DOHH2 (cell line): ENCODE results near the gene NFE2L1.

ENCODE experiments used
- H3F3A ChIP-seq: fragments of 200-600 bp; sonication (generic), shearing (Covaris generic); 2 replicates; pipeline ENCODE4 v1.6.0; 2016; ENCODE audit warnings: antibody characterized with exemption, mild to moderate bottlenecking; ENCODE audit not compliant: control insufficient read depth, insufficient read depth
- H3K27ac ChIP-seq: fragments of 200-600 bp; sonication (generic); 2 replicates; pipeline ENCODE4 v1.5.1; 2014; ENCODE audit warnings: low read depth, mild to moderate bottlenecking, low read length, moderate library complexity
- H3K27me3 ChIP-seq: fragments of 200-600 bp; sonication (generic); 2 replicates; pipeline ENCODE4 v1.6.1; 2014; ENCODE audit warnings: mild to moderate bottlenecking, low read length, mixed read lengths; ENCODE audit not compliant: control insufficient read depth
- H3K36me3 ChIP-seq: fragments of 200-600 bp; sonication (generic); 2 replicates; pipeline ENCODE4 v1.6.1; 2014; ENCODE audit warnings: mild to moderate bottlenecking, low read length, moderate library complexity, mixed read lengths; ENCODE audit not compliant: control insufficient read depth
- H3K4me1 ChIP-seq: fragments of 200-600 bp; sonication (generic); 2 replicates; pipeline ENCODE4 v1.6.1; 2014; ENCODE audit warnings: mild to moderate bottlenecking, low read length, mixed read lengths; ENCODE audit not compliant: control insufficient read depth
- H3K4me2 ChIP-seq: fragments of 200-600 bp; sonication (generic); 2 replicates; pipeline ENCODE4 v1.6.0; 2014; ENCODE audit warnings: mild to moderate bottlenecking, low read length, moderate library complexity
- H3K4me3 ChIP-seq: fragments of 200-600 bp; sonication (generic); 2 replicates; pipeline ENCODE4 v1.5.1; 2014; ENCODE audit warnings: mild to moderate bottlenecking, low read length, mixed read lengths
- H3K79me2 ChIP-seq: fragments of 200-600 bp; sonication (generic); 2 replicates; pipeline ENCODE4 v1.6.1; 2014; ENCODE audit warnings: mild to moderate bottlenecking, low read length, mixed read lengths; ENCODE audit not compliant: control insufficient read depth
- H3K9me2 ChIP-seq: fragments of 200-600 bp; sonication (generic); replicated peaks from 2 replicates; pipeline ENCODE4 v1.6.1; 2014; ENCODE audit warnings: mild to moderate bottlenecking, low read length, mixed read lengths; ENCODE audit not compliant: control insufficient read depth
- H3K9me3 ChIP-seq: fragments of 200-600 bp; sonication (generic); 2 replicates; pipeline ENCODE4 v1.6.1; 2014; ENCODE audit warnings: antibody characterized with exemption, low read length, mixed read lengths; ENCODE audit not compliant: control insufficient read depth, insufficient read depth
- H4K20me1 ChIP-seq: fragments of 200-600 bp; sonication (generic); 2 replicates; pipeline ENCODE4 v1.6.0; 2014; ENCODE audit warnings: low read depth, mild to moderate bottlenecking, antibody characterized with exemption, low read length, moderate library complexity; ENCODE audit not compliant: control insufficient read depth, insufficient read depth
- CTCF ChIP-seq: fragments of 200-600 bp; sonication (generic); IDR thresholded peaks from one replicate; pipeline ENCODE4 v1.5.1; 2014; ENCODE audit warnings: antibody characterized with exemption, mild to moderate bottlenecking, low read depth, low read length; ENCODE audit not compliant: poor library complexity, severe bottlenecking
- EZH2phosphoT487 ChIP-seq: fragments of 200-600 bp; sonication (generic); IDR thresholded peaks from 2 replicates; pipeline ENCODE4 v1.6.1; 2017; ENCODE audit warnings: borderline replicate concordance, mild to moderate bottlenecking, antibody characterized with exemption, low read length, moderate library complexity, mixed read lengths

NFE2L1 gene

GRCh38 chr17:48058393-48059124 lies 10.4 kb downstream of the NFE2L1 start:
- Histone ChIP-seq H3K36me3 (peaks cover 89% of the 10 kb centered on the region), H3K9me2 (no peaks in the 10 kb centered on the region), H3K9me3 (no peaks in the 10 kb centered on the region), H4K20me1 (peaks cover 4% of the 10 kb centered on the region), H3F3A (no peaks in the 10 kb centered on the region), H3K4me2 (no peak overlapping the region), H3K4me3 (no peak overlapping the region), H3K27me3 (no peaks in the 10 kb centered on the region), H3K27ac (no peak overlapping the region), H3K4me1 (peaks cover 31% of the 10 kb centered on the region), H3K79me2 (peaks cover 57% of the 10 kb centered on the region)
- no peak for TF ChIP-seq EZH2phosphoT487
- no peak for TF ChIP-seq CTCF

GRCh38 chr17:48059125-48059668 lies 11.0 kb downstream of the NFE2L1 start:
- no peaks in the 10 kb centered on the region for H3K9me3 ChIP-seq
- no peaks in the 10 kb centered on the region for H3K27me3 ChIP-seq
- no peaks in the 10 kb centered on the region for H3K9me2 ChIP-seq
- TF ChIP-seq EZH2phosphoT487 = no peak
- TF ChIP-seq CTCF = no peak
- H3K79me2 ChIP-seq = peaks cover 51% of the 10 kb centered on the region
- no peaks in the 10 kb centered on the region for H3F3A ChIP-seq
- H4K20me1 ChIP-seq = peaks cover 2% of the 10 kb centered on the region
- H3K4me3 ChIP-seq = no peak overlapping the region
- no peak overlapping the region for H3K4me2 ChIP-seq
- no peak overlapping the region for H3K27ac ChIP-seq
- peaks cover 87% of the 10 kb centered on the region for H3K36me3 ChIP-seq
- peaks cover 24% of the 10 kb centered on the region for H3K4me1 ChIP-seq

GRCh38 chr17:48060249-48060648 lies 12.1 kb downstream of the NFE2L1 start:
- H3K4me2 ChIP-seq = no peak overlapping the region
- H3K36me3 ChIP-seq = peaks cover 89% of the 10 kb centered on the region
- no peak overlapping the region for H3K4me3 ChIP-seq
- no peaks in the 10 kb centered on the region for H3K9me2 ChIP-seq
- no peaks in the 10 kb centered on the region for H3F3A ChIP-seq
- H3K79me2 ChIP-seq = peaks cover 41% of the 10 kb centered on the region
- no peak overlapping the region for H3K27ac ChIP-seq
- no peak for TF ChIP-seq EZH2phosphoT487
- TF ChIP-seq CTCF = no peak
- H3K9me3 ChIP-seq = no peaks in the 10 kb centered on the region
- H3K27me3 ChIP-seq = no peaks in the 10 kb centered on the region
- peaks cover 2% of the 10 kb centered on the region; the same call in 1 of the 2 replicates for H4K20me1 ChIP-seq
- peaks cover 16% of the 10 kb centered on the region for H3K4me1 ChIP-seq
